Uterus (tissue), 2 donors: ENCODE measurements around the gene COL4A1.

Experiments
- POLR2A ChIP-seq, 2 donors: fragments of 450-650 bp; IDR thresholded peaks; one replicate each; pipeline ENCODE4 v1.6.1; 2016; ENCODE audit warnings: antibody characterized with exemption in 2 of 2, mild to moderate bottlenecking in 1 of 2, moderate library complexity in 1 of 2
- TF ChIP-seq, protein P1 (sequence below), 4 experiments: fragments of 200-600 bp in 2 of 4; fragments of 450-650 bp in 2 of 4; sonication (generic) in 2 of 4; IDR thresholded peaks; one replicate each; pipeline ENCODE4 v1.5.1; 2016 to 2019; ENCODE audit warnings: antibody characterized with exemption in 4 of 4, mild to moderate bottlenecking in 2 of 4, moderate library complexity in 1 of 4

DNA sequence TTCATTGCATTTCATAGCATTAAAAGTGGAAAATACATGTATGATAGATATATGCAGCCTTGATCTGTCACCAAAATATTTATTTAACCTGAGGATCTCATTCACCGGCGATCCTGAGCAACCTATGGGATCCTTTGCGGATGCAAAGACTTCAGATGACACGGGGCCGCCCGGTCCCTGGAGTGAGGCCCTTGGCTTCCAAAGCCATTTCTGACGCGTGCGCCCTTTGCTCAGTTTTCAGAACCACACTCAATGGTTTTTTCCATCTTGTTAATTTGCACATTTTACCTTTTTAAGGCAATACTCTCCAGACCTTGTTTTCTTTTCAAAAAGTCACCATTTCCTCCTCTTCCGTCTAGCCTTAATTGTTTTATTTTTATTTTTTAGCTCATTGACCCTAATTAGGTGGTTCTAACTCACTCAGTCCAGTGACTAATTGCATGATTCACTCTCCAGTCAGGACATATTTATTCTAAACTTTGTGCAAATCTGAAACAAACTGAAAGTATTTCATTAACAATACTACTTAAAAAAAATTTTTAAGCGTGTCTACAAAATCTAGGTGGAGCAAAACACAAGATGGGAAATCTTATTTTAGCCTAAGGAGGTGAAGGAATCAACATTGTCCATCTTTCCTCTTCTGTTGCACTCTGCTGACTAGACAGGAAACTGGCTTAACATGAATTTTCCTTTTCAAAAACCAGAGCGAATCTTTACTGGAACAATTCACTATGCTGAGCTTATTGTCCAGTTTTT is 47.9 kb downstream of the COL4A1 start:
- TF ChIP-seq, protein P1, sequence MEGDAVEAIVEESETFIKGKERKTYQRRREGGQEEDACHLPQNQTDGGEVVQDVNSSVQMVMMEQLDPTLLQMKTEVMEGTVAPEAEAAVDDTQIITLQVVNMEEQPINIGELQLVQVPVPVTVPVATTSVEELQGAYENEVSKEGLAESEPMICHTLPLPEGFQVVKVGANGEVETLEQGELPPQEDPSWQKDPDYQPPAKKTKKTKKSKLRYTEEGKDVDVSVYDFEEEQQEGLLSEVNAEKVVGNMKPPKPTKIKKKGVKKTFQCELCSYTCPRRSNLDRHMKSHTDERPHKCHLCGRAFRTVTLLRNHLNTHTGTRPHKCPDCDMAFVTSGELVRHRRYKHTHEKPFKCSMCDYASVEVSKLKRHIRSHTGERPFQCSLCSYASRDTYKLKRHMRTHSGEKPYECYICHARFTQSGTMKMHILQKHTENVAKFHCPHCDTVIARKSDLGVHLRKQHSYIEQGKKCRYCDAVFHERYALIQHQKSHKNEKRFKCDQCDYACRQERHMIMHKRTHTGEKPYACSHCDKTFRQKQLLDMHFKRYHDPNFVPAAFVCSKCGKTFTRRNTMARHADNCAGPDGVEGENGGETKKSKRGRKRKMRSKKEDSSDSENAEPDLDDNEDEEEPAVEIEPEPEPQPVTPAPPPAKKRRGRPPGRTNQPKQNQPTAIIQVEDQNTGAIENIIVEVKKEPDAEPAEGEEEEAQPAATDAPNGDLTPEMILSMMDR (IDR thresholded peaks at IDR 0.05): no peak
- no peak for TF ChIP-seq POLR2A (IDR thresholded peaks at IDR 0.05)
